SU-DHL-6 (cell line): ENCODE data around the gene SPINK8.
A peak's percentile ranks its signal among the peaks of the same experiment; 100 is the strongest.

Source experiments
- H2AFZ ChIP-seq: fragments of 200-600 bp; sonication (generic); 2 replicates; pipeline ENCODE4 v1.6.1; 2014; ENCODE audit warnings: low read depth, mild to moderate bottlenecking, moderate library complexity, mixed read lengths, antibody characterized with exemption, low read length; ENCODE audit not compliant: severe bottlenecking
- H3F3A ChIP-seq: fragments of 200-600 bp; shearing (Covaris generic); 2 replicates; pipeline ENCODE4 v1.6.0; 2016; ENCODE audit warnings: antibody characterized with exemption, mild to moderate bottlenecking; ENCODE audit not compliant: insufficient read depth
- H3K27ac ChIP-seq: fragments of 200-600 bp; sonication (generic); 2 replicates; pipeline ENCODE4 v1.5.1; 2016; ENCODE audit warnings: low read depth, mild to moderate bottlenecking, low read length, moderate library complexity, mixed read lengths
- H3K27me3 ChIP-seq: fragments of 200-600 bp; sonication (generic), shearing (Covaris generic); 2 replicates; pipeline ENCODE4 v1.6.0; 2014; ENCODE audit warnings: mild to moderate bottlenecking, low read length
- H3K36me3 ChIP-seq: fragments of 200-600 bp; sonication (generic); 2 replicates; pipeline ENCODE4 v1.6.1; 2014; ENCODE audit warnings: mild to moderate bottlenecking, low read length, mixed read lengths
- H3K4me2 ChIP-seq: fragments of 300-600, 200-600 bp; shearing (Covaris generic), sonication (generic); 2 replicates; pipeline ENCODE4 v1.6.0; 2014; ENCODE audit warnings: low read length, low read depth, mild to moderate bottlenecking; ENCODE audit not compliant: poor library complexity, severe bottlenecking
- H3K4me3 ChIP-seq: fragments of 200-600 bp; sonication (generic); 2 replicates; pipeline ENCODE4 v1.5.1; 2014; ENCODE audit warnings: antibody characterized with exemption, low read length, mild to moderate bottlenecking, mixed read lengths; ENCODE audit not compliant: insufficient read depth, poor library complexity, severe bottlenecking
- H3K79me2 ChIP-seq: fragments of 200-600 bp; sonication (generic); 2 replicates; pipeline ENCODE4 v1.6.1; 2014; ENCODE audit warnings: mild to moderate bottlenecking, low read length, moderate library complexity; ENCODE audit not compliant: insufficient read depth
- H3K9ac ChIP-seq: fragments of 200-600 bp; sonication (generic); 2 replicates; pipeline ENCODE4 v1.7.0; 2014; ENCODE audit warnings: mild to moderate bottlenecking, low read length
- H3K9me2 ChIP-seq: fragments of 200-600 bp; sonication (generic); replicated peaks from 2 replicates; pipeline ENCODE4 v1.6.1; 2014; ENCODE audit warnings: low read length; ENCODE audit not compliant: insufficient read depth
- H3K9me3 ChIP-seq: fragments of 200-600 bp; sonication (generic); 2 replicates; pipeline ENCODE4 v1.6.1; 2014; ENCODE audit warnings: low read length, mixed read lengths; ENCODE audit not compliant: insufficient read depth
- H4K20me1 ChIP-seq: fragments of 200-600 bp; sonication (generic); 2 replicates; pipeline ENCODE4 v1.6.1; 2014; ENCODE audit warnings: low read depth, mild to moderate bottlenecking, antibody characterized with exemption, low read length, moderate library complexity, mixed read lengths
- EZH2phosphoT487 ChIP-seq: fragments of 200-600 bp; sonication (generic), shearing (Covaris generic); conservative IDR thresholded peaks from 2 replicates; pipeline ENCODE4 v1.6.1; 2018; ENCODE audit warnings: mild to moderate bottlenecking, antibody characterized with exemption, low read length, moderate library complexity, mixed read lengths
- TF ChIP-seq, protein P1 (sequence below): fragments of 200-600 bp; sonication (generic); IDR thresholded peaks from one replicate; pipeline ENCODE4 v1.5.1; 2017; ENCODE audit warnings: antibody characterized with exemption, mild to moderate bottlenecking, low read length, moderate library complexity; ENCODE audit not compliant: insufficient read depth, poor library complexity, severe bottlenecking

SPINK8 gene

DNA sequence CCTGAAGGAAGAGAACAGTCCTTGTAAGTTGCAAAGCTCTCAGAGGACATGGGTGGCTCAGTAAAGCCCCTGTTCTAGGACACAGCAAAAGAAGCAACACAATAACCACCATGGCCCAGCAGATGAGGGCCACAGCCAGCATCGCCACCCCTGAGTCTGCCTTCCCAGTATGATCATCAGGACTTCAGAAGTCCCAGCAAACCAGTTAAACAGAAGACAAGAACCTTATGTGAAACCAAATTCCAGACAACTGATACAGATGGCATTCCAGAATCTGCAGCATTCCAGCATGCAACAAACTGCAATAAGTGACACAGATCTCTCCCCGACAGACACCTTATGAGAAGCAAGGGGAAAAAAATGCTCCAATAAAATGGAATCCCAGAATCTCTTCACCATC, 30.4 kb downstream of the SPINK8 start:
- Histone ChIP-seq H3K4me3 (no peak overlapping the region), H3K36me3 (no peaks in the 10 kb centered on the region), H3K4me2 (no peak overlapping the region), H3K27ac (no peak overlapping the region), H3F3A (peaks cover 6% of the 10 kb centered on the region; the same call in 1 of the 2 replicates), H3K9ac (no peak overlapping the region), H3K27me3 (no peaks in the 10 kb centered on the region), H3K9me3 (no peaks in the 10 kb centered on the region), H3K79me2 (peaks cover 11% of the 10 kb centered on the region; the same call in 1 of the 2 replicates), H3K9me2 (no peaks in the 10 kb centered on the region), H4K20me1 (no peaks in the 10 kb centered on the region), H2AFZ (no peak overlapping the region)
- no peak for TF ChIP-seq EZH2phosphoT487
- TF ChIP-seq, protein P1, sequence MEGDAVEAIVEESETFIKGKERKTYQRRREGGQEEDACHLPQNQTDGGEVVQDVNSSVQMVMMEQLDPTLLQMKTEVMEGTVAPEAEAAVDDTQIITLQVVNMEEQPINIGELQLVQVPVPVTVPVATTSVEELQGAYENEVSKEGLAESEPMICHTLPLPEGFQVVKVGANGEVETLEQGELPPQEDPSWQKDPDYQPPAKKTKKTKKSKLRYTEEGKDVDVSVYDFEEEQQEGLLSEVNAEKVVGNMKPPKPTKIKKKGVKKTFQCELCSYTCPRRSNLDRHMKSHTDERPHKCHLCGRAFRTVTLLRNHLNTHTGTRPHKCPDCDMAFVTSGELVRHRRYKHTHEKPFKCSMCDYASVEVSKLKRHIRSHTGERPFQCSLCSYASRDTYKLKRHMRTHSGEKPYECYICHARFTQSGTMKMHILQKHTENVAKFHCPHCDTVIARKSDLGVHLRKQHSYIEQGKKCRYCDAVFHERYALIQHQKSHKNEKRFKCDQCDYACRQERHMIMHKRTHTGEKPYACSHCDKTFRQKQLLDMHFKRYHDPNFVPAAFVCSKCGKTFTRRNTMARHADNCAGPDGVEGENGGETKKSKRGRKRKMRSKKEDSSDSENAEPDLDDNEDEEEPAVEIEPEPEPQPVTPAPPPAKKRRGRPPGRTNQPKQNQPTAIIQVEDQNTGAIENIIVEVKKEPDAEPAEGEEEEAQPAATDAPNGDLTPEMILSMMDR: no peak

DNA sequence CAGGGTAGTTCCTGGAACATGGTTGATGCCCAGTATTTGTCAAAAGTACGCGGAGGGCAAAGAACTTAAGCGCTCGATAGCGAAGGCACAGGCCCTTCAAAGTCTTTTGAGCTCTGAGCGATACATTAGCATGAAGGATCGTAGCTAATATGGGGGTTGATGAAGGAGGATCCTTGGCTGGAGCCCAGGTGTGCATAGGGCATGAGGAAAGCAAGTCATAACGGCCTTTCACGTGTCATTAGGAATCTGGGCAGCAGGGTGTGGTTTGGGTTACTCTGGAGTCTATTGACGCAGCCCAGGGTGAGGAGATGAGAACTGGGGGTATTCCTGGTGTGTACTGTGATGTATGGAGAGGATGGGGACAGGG, 31.7 kb downstream of the SPINK8 start:
- Histone ChIP-seq H3K27me3 (no peaks in the 10 kb centered on the region), H3K36me3 (no peaks in the 10 kb centered on the region), H3F3A (peaks cover 6% of the 10 kb centered on the region; the same call in 1 of the 2 replicates), H3K4me2 (peak overlapping the region; percentile 71), H4K20me1 (no peaks in the 10 kb centered on the region), H3K27ac (peak overlapping the region; percentile 81), H3K79me2 (peaks cover 11% of the 10 kb centered on the region; the same call in 1 of the 2 replicates), H3K4me3 (peak overlapping the region; percentile 61), H3K9me2 (no peaks in the 10 kb centered on the region), H2AFZ (peak overlapping the region; percentile 73), H3K9ac (peak overlapping the region; percentile 78), H3K9me3 (no peaks in the 10 kb centered on the region)
- TF ChIP-seq, protein P1: no peak
- no peak for TF ChIP-seq EZH2phosphoT487

DNA sequence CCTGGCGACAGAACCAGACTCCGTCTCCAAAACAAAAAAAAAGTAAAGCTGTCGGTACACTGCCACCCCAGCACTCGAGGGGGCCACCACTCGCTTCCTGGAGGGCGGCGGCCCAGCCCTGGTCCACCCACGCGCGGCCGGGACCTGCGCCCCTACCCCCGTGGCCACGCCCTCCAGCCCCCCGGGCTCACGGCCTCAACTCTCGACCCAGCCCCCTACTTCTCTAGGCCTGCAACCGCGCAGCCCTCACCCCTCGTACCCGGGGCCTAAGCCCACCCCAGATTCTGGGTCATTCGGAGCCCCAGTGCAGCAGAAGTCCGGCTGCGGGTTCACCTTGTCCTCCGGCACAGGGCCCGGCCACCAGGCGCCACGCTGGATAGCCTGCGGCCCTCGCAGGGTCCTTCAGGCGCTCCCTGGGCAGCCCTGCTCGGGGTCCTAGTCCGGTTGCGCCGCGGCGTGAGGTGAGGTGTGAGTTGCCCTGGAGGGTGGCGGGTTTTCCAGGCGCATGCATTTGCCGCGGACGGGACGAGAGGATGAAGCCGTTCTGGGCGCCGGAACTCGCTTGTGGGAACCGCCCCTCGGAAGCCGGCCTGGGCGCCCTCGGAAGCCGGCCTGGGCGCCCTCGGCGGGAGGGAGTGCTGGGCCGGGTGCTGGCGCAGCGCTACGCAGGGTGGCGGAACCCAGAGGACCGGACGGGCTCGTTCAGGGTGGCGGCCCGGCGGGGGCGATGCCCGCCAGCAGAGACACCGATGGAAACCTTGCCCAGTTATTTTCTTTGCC, 32.3 kb downstream of the SPINK8 start, which contains the start of gene NME6:
TSS of gene NME6 (minus strand) at position 348 of the 780 bp plus-strand sequence.
- TF ChIP-seq, protein P1: no peak
- no peak for TF ChIP-seq EZH2phosphoT487
- Histone ChIP-seq H2AFZ (peak within 1 kb of the TSS; percentile 73), H4K20me1 (no peaks in the 10 kb centered on the region), H3K27ac (peak within 1 kb of the TSS; percentile 81), H3K9me2 (no peaks in the 10 kb centered on the region), H3K4me3 (peak within 1 kb of the TSS; percentile 61), H3K27me3 (no peaks in the 10 kb centered on the region), H3K9ac (peak within 1 kb of the TSS; percentile 78), H3K36me3 (no peaks in the 10 kb centered on the region), H3K4me2 (peak within 1 kb of the TSS; percentile 71), H3K79me2 (peaks cover 11% of the 10 kb centered on the region; the same call in 1 of the 2 replicates), H3F3A (peaks cover 6% of the 10 kb centered on the region; the same call in 1 of the 2 replicates), H3K9me3 (no peaks in the 10 kb centered on the region)
